Skin epidermis (tissue), 12 donors: ENCODE data around the gene PSME2.

Source experiments
- H3K27ac ChIP-seq, 21 experiments: fragments of 200-600 bp; sonication (generic) in 11 of 21; one replicate each; pipeline ENCODE4 v1.5.0; 2020; ENCODE audit warnings: mild to moderate bottlenecking in 3 of 21, inconsistent platforms in 2 of 21, moderate library complexity in 2 of 21
- H3K4me3 ChIP-seq, 7 experiments: fragments of 200-600 bp; sonication (generic) in 2 of 7; one replicate each; pipeline ENCODE4 v1.5.0; 2020; ENCODE audit warnings: inconsistent platforms in 2 of 7, mild to moderate bottlenecking in 2 of 7, moderate library complexity in 1 of 7

The PSME2 gene

GRCh38 chr14:24160499-24160849 is 14.1 kb upstream of the PSME2 start:
- H3K27ac ChIP-seq, result peak overlapping the region; percentile 31 to 100 (median 98)
- no peak overlapping the region for H3K4me3 ChIP-seq

GRCh38 chr14:24159777-24160498 is 13.5 kb upstream of the PSME2 start:
- Histone ChIP-seq H3K4me3 (no peak overlapping the region), H3K27ac (peak overlapping the region in 20 of 21 experiments; percentile 50 to 100 (median 98))

- Histone ChIP-seq H3K4me3 (no peak overlapping the region), H3K27ac (peak overlapping the region in 2 of 21 experiments; percentile 17 to 54)
These were observed 10.9 kb upstream of the PSME2 start for GRCh38 chr14:24157331-24157730.

GRCh38 chr14:24156840-24157239 is 10.4 kb upstream of the PSME2 start:
- Histone ChIP-seq H3K27ac (peak overlapping the region in 2 of 21 experiments; percentile 17 to 54), H3K4me3 (no peak overlapping the region)

GRCh38 chr14:24155100-24155499 is 8.7 kb upstream of the PSME2 start:
- Histone ChIP-seq H3K27ac (peak overlapping the region in 3 of 21 experiments; percentile 10 to 12 (median 11)), H3K4me3 (no peak overlapping the region)

GRCh38 chr14:24151404-24152080 is 5.1 kb upstream of the PSME2 start:
- H3K4me3 ChIP-seq, result no peak overlapping the region

GRCh38 chr14:24150993-24151392 is 4.6 kb upstream of the PSME2 start:
- Histone ChIP-seq H3K4me3 (no peak overlapping the region), H3K27ac (peak overlapping the region in 1 of 21 experiments; percentile 11)

More at GRCh38 chr14:24151404-24152080, 5.1 kb upstream of the PSME2 start:
- H3K27ac ChIP-seq, result peak overlapping the region in 1 of 21 experiments; percentile 11

GRCh38 chr14:24150567-24150966 is 4.2 kb upstream of the PSME2 start:
- H3K27ac ChIP-seq, result peak overlapping the region in 1 of 21 experiments; percentile 1
- H3K4me3 ChIP-seq, result no peak overlapping the region

- Histone ChIP-seq H3K27ac (peak overlapping the region in 1 of 21 experiments; percentile 1), H3K4me3 (no peak overlapping the region)
These were observed 3.7 kb upstream of the PSME2 start for GRCh38 chr14:24150061-24150460.

- H3K27ac ChIP-seq, result no peak overlapping the region
- no peak overlapping the region for H3K4me3 ChIP-seq
These were observed 3.0 kb upstream of the PSME2 start for GRCh38 chr14:24149302-24149969.

- Histone ChIP-seq H3K4me3 (peak overlapping the region; percentile 64 to 93 (median 82)), H3K27ac (peak overlapping the region; percentile 24 to 94 (median 88))
These were observed 1.5 kb upstream of the PSME2 start for GRCh38 chr14:24147761-24148428.

- Histone ChIP-seq H3K27ac (peak within 1 kb of the TSS; percentile 58 to 94 (median 88)), H3K4me3 (peak within 1 kb of the TSS; percentile 64 to 93 (median 82))
These were observed 759 bp upstream of the PSME2 start, which contains the start of gene RNF31 for GRCh38 chr14:24146978-24147760. Gene RNF31, plus strand, starts transcription at chr14:24147498. Its CDS starts 201 bp downstream, at chr14:24147699.

GRCh38 chr14:24145690-24146452 is 539 bp downstream of the PSME2 start:
- peak overlapping the region; percentile 26 to 94 (median 88) for H3K27ac ChIP-seq

GRCh38 chr14:24145219-24145618 is 1.2 kb downstream of the PSME2 start:
- Histone ChIP-seq H3K27ac (peak overlapping the region in 15 of 21 experiments; percentile 2 to 94 (median 88)), H3K4me3 (peak overlapping the region in 2 of 7 experiments; percentile 82 to 87)

More at GRCh38 chr14:24145690-24146452, 539 bp downstream of the PSME2 start:
- H3K4me3 ChIP-seq, result peak overlapping the region; percentile 64 to 93 (median 82)

- Histone ChIP-seq H3K4me3 (no peak overlapping the region), H3K27ac (peak overlapping the region in 2 of 21 experiments; percentile 14 to 85)
These were observed 2.0 kb downstream of the PSME2 start for GRCh38 chr14:24144451-24144850.

GRCh38 chr14:24143511-24143910 is 2.9 kb downstream of the PSME2 start:
- H3K4me3 ChIP-seq, result no peak overlapping the region
- peak overlapping the region in 1 of 21 experiments; percentile 24 for H3K27ac ChIP-seq

GRCh38 chr14:24141097-24141880 is 5.1 kb downstream of the PSME2 start, which contains the start of gene EMC9:
Gene EMC9, minus strand, starts transcription at chr14:24141591. Its CDS starts 287 bp downstream, at chr14:24141304.
- peak within 1 kb of the TSS; percentile 44 to 90 (median 70) for H3K4me3 ChIP-seq
- peak within 1 kb of the TSS; percentile 52 to 95 (median 86) for H3K27ac ChIP-seq
